ENCODE data around the gene ZP3. TPM values are rescaled to one million over a fixed set of nuclear protein-coding genes. Genes with fewer than 3 reads are reported as not detected.
"Not testable (repeated sequence)": the region's sequence is repeated elsewhere in the genome, so short reads cannot be mapped to it uniquely, and the experiment has no call there.

Gene ZP3
- total RNA-seq, 1 donor from 2014 or later: 5.6 TPM

DNA sequence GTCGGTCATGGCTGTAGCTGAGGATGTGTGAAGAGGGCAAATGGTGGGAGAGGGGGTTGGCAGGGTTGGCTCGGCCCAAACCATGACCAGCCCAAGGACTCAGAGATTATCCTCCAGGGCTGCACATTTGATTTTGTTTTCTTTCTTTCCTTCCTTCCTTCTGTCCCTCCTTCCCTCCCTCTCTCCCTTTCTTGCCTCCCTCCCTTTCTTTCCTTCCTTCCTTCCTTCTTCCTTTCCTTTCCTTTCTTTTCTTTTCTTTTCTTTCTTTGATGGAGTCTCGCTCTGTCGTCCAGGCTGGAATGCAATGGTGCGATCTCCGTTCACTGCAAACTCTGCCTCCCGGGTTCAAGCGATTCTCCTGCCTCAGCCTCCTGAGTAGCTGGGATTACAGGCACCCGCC lies 19.0 kb upstream of the ZP3 start:
- no peak for DNase-seq (ENCODE audit: low spot score)

DNA sequence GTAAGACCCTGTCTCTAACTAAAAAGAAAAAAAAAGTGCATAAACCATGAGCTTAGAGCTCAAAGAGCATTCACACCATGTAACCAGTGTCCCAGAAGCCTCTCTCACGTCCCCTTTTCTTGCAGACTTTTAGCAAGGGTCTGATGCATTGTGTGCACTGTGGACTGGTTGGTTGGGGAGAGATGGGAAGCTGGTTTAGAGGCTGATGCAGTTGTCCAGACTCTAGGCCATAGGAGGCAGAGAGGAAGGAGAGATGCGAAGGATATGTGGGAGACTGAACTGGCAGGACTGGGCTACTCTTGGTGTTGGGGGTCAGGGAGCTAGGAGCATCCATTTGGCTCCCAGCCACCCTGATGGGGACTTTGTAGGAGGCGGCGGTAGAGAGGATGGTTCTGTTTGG lies 17.0 kb upstream of the ZP3 start:
- DNase-seq (ENCODE audit: low spot score): no peak

DNA sequence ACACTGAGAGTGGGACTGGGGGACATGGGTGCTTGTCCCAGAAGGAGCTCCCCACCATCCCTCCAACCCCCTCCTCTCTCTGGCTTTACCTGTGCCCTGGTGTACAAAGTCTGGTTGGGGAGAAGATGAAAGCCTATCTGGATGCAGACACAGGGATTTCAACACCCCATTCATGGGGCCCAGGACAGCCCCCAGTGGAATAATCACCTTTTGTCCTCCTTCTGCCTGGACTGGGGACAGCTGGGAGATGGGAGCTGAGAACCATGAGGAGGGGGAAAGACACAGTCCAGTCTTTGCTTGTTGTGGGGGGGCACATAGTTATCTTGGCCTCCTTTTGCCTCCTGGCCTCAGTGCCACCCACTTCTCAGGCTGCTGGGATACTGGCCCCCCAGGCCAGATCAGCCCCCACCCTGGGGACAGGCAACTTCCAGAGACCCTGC lies 16.6 kb upstream of the ZP3 start:
- no peak for DNase-seq (ENCODE audit: low spot score)

DNA sequence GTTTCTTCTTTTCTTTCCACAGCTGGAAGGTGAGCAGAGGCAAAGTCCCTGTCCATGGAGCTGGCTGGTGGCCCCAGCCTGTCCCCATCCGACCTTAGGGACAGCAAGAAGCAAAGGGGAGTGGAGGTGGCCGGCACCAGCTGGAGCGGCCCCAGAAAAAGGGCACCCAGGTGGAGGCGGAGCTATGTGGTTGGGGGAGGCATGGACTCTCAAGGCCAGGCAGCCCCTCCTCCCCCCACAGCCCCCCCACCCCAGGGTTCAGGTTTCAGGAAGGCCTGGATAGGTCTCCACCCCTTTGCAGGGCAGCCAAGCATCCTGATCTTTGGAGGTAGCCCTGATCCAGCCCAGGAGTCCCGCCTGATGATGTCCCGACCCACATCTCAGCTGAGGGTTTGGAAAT lies 15.2 kb upstream of the ZP3 start, which contains the start of gene SSC4D:
Gene SSC4D (minus strand): TSS at position 161 of the 400 bp plus-strand sequence. CDS start 5,258 bp downstream, outside the sequence.
- no peak for DNase-seq (ENCODE audit: low spot score)

GRCh38 chr7:76411626-76412025 lies 13.1 kb upstream of the ZP3 start:
- no peak for DNase-seq (ENCODE audit: low spot score)

DNA sequence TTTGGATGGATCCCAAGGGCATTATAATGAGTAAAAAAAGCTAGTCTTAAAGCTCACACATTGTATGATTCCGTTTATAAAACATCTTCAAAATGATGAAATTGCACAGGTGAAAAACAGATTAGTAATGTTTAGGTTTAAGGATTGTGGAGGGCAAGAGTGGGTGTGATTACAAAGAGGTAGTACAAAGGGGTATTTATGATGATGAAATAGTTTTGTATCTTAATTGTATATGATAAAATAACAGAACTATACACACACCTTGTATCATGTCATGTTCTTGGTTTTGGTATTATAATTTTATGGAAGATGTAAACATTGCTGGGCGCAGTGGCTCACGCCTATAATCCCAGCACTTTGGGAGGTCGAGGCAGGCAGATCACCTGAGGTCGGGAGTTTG lies 12.5 kb upstream of the ZP3 start:
- no peak for DNase-seq (ENCODE audit: low spot score)

- DNase-seq (ENCODE audit: low spot score): not testable (repeated sequence)
Measured at GRCh38 chr7:76417654-76418310, 7.0 kb upstream of the ZP3 start.

DNA sequence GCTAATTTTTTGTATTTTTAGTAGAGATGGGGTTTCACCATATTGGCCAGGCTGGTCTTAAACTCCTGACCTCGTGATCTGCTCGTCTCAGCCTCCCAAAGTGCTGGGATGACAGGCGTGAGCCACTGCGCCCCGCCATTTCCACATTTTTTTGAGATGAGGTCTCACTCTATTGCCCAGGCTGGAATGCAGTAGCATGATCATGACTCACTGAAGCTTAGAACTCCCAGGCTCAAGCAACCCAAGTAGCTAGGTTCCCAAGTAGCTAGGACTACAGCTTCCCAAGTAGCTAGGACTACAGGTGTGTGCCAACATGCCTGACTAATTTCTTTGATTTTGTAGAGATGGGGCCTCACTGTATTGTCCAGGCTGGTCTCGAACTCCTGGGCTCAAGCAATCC lies 3.7 kb upstream of the ZP3 start:
- DNase-seq (ENCODE audit: low spot score): not testable (repeated sequence)

DNA sequence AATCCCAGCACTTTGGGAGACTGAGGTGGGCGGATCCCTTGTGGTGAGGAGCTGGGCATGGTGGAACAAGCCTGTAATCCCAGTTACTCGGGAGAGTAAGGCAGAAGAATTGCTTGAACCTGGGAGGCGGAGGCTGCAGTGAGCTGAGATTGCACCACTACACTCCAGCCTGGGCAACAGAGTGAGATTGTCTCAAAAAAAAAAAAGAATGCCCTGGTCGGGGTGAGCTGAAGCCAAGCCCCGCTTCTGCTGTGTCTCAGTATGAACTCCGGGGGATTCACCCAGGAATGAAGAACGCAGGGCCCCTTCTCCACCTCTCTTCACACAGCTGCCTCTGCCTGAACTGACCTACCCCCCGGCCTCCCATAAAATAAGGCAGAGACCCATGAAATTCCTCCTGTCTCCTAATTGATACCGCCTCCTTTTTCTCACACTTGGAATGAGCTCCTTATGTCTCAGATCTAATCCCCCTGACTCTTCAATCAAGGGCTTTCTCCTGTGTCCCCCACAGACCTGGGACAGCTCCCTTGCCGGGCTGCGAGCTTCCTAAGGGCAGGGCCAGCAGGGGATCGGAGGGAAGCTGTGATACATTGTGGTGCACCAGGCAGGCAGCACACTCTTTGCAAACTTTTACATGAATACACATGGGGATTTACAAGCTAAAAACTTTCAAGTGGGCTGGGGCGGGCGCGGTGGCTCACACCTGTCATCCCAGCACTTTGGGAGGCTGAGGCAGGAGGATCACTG lies 911 bp upstream of the ZP3 start:
- no peak for DNase-seq (ENCODE audit: low spot score)

- no peak for DNase-seq (ENCODE audit: low spot score)
Measured at GRCh38 chr7:76425156-76425555, 406 bp downstream of the ZP3 start.

DNA sequence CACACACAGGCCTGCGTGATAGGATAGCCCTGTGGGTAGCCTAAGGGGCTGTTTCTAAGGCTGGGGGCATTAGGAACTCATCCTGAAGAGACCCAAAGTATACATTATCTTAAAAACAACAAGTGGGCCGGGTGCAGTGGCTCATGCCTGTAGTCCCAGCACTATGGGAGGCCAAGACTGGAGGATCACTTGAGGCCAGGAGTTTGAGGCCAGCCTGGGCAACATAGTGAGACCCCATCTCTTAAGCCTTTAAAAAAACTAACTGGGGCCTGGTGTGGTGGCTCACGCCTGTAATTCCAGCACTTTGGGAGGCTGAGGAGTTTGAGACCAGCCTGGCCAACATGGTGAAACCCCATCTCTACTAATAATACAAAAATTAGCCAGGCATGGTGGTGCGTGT lies 808 bp downstream of the ZP3 start:
- DNase-seq (ENCODE audit: low spot score): not testable (repeated sequence)

GRCh38 chr7:76426246-76426645 lies 1.5 kb downstream of the ZP3 start:
- no peak for DNase-seq (ENCODE audit: low spot score)

- no peak for DNase-seq (ENCODE audit: low spot score)
Measured at GRCh38 chr7:76427635-76428034, 2.9 kb downstream of the ZP3 start.

GRCh38 chr7:76428149-76428823 lies 3.5 kb downstream of the ZP3 start:
- DNase-seq (ENCODE audit: low spot score): no peak

DNA sequence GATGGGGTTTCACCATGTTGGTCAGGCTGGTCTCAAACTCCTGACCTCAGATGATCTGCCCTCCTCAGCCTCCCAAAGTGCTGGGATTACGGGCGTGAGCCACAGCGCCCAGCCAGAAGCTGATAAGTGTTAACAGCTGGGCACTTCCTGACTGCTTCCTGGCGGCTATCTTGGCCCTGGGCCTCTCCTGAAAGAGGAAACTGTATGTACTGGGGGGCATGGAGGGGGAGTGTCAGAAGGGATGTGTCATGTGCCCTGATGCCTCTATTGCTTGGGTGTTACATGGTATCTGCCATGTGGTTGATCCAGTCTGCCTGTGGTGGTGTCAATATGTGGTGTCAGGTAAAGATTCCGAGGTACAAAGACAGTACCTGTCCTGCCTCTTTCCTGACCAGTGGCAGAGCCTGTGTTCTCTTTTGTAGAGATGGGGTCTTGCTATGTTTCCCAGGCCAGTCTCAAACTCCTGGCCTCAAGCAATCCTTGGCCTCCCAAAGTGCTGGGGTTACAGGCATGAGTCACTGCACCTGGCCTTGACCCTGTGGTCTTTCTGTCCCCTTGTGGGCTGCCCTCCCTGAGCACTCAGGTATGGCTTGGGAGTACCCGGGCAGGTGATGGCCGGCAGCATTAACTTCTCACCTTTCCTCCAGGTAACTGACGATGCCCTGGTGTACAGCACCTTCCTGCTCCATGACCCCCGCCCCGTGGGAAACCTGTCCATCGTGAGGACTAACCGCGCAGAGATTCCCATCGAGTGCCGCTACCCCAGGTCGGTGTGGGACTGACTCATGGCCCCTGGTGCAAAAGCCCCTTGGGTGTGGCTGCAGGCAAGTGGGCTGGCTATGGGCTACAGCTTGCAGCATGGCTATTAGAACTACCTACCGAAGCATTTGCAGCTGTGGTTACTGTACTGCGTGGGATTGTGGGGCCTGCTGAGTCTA lies 4.4 kb downstream of the ZP3 start:
- DNase-seq (ENCODE audit: low spot score): no peak

GRCh38 chr7:76430211-76430610 lies 5.5 kb downstream of the ZP3 start:
- no peak for DNase-seq (ENCODE audit: low spot score)

DNA sequence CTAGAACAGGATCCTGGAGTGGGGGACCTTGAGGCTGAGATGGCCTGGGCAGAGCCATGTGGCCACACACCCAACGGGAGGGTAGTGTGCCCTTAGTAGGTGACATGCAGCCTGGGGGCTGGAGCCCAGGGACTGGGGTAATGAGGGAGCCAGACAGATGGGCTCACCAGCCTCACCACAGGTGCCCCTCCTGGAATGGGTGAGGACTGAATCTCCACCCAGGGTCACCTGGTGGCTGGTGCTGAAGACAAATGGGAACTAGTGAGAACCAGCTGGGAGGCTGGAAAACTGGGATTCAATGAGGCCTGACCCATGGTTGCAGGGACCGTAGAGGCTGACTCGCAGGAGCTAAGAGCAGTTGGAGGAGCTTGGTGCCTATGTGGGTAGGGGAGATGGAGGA lies 6.1 kb downstream of the ZP3 start:
- DNase-seq (ENCODE audit: low spot score): no peak

GRCh38 chr7:76437873-76438272 lies 13.1 kb downstream of the ZP3 start:
- DNase-seq (ENCODE audit: low spot score): peak; percentile 79

DNA sequence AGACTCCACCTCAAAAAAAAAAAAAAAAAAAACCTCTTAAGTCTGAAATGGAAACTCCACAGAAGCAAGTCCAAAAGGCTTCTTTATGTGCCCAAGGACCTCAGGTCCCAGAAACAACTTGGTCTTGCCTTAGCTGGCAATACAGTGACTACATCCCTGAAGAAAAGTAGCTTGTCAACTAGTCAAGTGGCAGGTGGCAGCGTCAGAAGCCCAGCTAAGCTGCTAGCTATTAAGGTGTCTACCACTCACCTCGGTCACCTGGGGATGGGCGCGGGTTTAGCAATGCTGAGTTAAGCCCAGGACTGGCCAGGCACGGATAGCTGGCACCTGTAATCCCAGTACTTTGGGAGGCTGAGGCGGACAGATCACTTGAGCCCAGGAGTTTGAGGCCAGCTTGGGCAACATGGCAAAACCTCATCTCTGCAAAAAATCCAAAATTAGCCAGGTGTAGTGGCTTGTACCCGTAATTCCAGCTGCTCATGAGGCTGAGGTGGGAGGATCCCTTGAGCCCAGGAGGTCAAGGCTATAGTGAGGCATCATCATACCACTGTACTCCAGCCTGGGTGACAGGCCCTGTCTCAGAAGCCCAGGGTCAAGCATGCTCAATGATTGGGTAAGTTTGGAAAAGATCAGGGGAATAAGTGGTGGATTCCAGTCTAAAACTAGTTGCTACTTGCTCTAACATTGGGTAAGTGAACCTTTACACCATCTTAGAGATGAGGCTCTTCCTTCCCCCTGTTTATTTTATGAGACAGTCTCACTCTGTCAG lies 14.6 kb downstream of the ZP3 start:
- DNase-seq (ENCODE audit: low spot score): not testable (repeated sequence)

- not testable (repeated sequence) for DNase-seq (ENCODE audit: low spot score)
Measured at GRCh38 chr7:76440404-76440803, 15.7 kb downstream of the ZP3 start.

- not testable (repeated sequence) for DNase-seq (ENCODE audit: low spot score)
Measured at GRCh38 chr7:76441792-76442191, 17.0 kb downstream of the ZP3 start.
